ENCODE measurements around the gene SPI1.

DNA sequence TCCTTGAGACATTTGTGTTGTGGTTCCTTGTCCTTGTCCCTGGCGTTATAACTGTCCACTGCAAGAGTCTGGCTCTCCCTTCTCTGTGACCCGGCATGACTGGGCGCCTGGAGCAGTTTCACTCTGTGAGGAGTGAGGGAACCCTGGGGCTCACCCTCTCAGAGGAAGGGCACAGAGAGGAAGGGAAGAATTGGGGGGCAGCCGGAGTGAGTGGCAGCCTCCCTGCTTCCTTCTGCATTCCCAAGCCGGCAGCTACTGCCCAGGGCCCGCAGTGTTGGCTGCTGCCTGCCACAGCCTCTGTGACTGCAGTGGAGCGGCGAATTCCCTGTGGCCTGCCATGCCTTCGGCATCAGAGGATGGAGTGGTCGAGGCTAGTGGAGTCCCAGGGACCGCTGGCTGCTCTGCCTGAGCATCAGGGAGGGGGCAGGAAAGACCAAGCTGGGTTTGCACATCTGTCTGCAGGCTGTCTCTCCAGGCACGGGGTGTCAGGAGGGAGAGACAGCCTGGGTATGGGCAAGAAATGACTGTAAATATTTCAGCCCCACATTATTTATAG, 48.8 kb downstream of the SPI1 start:
- TF ChIP-seq, protein P1, sequence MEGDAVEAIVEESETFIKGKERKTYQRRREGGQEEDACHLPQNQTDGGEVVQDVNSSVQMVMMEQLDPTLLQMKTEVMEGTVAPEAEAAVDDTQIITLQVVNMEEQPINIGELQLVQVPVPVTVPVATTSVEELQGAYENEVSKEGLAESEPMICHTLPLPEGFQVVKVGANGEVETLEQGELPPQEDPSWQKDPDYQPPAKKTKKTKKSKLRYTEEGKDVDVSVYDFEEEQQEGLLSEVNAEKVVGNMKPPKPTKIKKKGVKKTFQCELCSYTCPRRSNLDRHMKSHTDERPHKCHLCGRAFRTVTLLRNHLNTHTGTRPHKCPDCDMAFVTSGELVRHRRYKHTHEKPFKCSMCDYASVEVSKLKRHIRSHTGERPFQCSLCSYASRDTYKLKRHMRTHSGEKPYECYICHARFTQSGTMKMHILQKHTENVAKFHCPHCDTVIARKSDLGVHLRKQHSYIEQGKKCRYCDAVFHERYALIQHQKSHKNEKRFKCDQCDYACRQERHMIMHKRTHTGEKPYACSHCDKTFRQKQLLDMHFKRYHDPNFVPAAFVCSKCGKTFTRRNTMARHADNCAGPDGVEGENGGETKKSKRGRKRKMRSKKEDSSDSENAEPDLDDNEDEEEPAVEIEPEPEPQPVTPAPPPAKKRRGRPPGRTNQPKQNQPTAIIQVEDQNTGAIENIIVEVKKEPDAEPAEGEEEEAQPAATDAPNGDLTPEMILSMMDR (IDR thresholded peaks at IDR 0.05; ENCODE audit: insufficient read depth, low read length, poor library complexity, severe bottlenecking): no peak
- TF ChIP-seq EZH2phosphoT487 (conservative IDR thresholded peaks at IDR 0.05; ENCODE audit: low read length): no peak

Data from SU-DHL-6 (cell line).